GM19023 (cell line): ENCODE measurements around the gene CEP170B.
"Not testable (repeated sequence)": the region's sequence is repeated elsewhere in the genome, so short reads cannot be mapped to it uniquely, and the experiment has no call there.

Experiments used
- ATAC-seq: cut with Tn5 transposase; IDR thresholded peaks from one replicate; pipeline ENCODE4 v1.9.1; 2021; ENCODE audit warnings: mild to moderate bottlenecking, moderate library complexity; ENCODE audit not compliant: unreplicated experiment

Gene CEP170B

DNA sequence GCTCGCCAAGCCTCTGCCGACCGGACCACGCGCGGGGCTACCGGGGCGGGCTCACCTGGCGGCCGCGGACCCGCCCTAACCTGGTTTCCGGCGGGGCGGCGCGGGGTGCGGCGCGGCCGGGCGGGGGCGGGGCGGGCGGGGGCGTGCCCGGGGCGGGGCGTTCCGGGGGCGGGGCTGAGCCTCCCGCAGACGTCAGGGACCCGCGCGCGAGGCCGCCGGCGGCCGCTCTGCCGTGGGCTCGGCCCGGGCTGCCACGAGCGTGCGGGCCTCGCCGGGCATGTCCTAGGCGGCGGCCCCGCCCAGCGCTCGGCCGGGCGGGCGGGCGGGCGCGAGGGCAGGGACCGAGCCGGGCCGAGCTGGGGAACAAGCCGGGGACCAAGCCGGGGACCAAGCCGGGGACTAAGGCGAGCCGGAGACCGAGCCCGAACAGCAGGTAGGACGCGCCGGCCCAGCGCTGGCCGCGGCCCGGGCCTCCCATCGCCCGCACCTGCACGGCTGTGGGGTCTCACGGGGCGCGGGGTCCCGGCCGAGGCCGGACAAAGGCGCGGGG is at the start of gene CEP170B:
CEP170B (plus strand) TSS at position 188 of the 550 bp plus-strand sequence. CDS start 3,183 bp downstream, outside the sequence.
- no peak for ATAC-seq

DNA sequence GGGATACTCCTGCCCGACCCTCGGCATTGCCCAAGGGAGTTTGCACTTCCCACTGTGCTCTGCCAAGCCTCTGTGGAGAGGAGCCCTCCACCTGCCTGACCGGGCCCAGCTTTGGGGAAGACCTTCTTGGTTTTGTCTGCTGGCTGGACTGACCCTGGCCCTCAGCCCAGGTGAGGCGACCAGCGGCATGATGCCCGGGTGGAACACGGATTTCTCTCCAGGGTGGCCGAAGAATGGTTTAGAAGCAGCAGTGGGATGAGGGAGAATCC is 48.5 kb upstream of the CEP170B start:
- no peak for ATAC-seq

DNA sequence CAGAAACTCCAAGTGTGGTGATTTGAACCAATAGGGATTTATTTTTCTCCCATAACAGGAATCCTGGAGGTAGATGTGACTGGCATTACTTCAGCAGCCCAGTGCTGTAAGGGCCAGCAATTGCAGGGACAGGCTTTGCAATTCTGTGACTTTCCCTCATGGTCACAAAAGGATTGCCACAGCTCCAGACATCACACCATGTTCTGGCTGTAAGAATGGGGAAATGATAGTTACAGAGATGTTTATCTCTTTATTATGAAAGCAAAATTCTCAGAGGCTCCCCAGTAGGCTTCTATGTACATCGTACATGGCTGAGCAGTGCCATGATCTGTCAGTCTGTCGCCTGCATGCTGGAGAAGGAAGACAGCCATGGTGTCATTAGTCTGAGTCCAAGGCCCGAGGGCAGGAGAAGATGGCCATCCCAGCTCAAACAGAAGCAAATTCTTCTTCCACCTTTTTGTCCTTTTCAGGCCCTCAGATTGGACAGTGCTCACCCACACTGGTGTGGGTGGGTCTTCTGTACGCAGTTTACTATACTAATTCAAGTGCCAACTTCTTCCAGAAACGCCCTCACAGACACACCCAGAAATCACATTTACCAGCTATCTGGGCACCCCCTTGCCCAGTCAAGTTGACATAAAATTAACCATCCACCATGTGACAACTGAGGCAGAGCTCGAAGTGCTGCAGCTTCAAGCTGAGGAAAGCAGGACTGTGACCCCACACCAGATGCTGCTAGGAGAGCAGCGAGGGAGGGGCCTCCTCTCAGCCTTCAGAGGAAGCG is 46.9 kb upstream of the CEP170B start:
- no peak for ATAC-seq

DNA sequence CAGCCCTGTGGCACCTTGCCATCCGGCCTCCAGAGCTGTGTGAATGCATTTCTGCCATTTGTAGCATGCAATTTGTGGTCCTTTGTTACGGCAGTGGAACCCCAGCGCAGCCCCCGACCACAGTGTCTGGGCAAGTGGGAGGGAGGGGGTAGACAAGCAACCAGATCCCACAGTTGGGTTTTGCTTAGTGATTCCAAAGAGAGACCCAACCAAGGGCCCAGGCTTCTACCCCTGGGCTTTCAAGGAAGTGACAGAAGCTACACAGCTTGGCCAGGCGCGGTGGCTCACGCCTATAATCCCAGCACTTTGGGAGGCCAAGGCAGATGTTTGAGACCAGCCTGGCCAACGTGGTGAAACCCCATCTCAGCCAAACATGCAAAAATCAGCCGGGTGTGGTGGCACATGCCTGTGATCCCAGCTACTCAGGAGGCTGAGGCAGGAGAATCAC is 46.3 kb upstream of the CEP170B start:
- ATAC-seq, result no peak

DNA sequence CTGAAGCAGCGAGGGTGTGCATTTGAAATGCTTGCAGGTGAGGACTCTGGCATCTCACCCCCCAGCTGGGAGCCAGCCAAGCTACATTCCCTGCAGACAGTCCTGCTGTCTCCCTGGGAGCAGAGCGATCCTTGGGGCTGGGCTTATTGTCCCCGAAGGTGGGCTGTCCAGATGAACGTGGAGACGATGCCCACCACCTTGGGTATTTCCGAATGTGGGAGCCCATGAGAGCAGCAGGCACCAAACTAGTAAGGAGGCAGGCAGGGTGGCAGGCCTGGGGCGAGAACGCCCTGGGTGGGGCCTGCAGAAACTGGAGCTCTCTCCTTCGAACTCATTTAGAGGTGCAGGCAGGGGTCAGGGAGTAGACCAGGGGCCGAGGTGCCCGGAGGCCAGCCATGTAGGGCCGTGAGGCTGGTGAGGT is 45.7 kb upstream of the CEP170B start:
- ATAC-seq, result no peak

DNA sequence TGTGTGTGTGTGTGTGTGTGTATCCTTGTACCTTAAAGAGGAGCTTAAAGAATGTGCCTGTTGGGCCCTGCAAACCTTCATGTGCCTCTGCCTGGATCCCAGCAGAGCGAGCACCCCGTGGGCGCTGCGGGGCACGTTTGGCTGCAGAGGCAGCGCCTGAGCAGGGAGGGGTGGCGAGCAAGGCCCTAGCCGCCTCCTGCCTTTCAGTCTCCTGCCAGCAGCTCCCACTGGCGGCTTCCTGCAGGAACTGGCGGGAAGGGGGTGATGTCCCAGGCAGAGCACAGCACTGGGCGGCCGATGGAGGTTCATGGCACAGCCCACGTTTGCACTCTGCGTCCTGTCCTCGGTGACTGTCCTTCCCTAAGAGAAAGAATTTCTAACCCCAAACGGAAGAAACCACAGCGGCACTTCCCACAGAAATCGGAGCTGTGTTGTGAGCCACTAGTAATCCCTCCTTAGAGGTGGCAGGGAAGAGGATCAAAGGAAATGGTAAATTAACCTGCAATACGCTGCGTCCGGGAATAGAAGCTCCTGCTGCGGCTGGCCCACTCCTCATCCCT is 44.3 kb upstream of the CEP170B start:
- ATAC-seq, result no peak

DNA sequence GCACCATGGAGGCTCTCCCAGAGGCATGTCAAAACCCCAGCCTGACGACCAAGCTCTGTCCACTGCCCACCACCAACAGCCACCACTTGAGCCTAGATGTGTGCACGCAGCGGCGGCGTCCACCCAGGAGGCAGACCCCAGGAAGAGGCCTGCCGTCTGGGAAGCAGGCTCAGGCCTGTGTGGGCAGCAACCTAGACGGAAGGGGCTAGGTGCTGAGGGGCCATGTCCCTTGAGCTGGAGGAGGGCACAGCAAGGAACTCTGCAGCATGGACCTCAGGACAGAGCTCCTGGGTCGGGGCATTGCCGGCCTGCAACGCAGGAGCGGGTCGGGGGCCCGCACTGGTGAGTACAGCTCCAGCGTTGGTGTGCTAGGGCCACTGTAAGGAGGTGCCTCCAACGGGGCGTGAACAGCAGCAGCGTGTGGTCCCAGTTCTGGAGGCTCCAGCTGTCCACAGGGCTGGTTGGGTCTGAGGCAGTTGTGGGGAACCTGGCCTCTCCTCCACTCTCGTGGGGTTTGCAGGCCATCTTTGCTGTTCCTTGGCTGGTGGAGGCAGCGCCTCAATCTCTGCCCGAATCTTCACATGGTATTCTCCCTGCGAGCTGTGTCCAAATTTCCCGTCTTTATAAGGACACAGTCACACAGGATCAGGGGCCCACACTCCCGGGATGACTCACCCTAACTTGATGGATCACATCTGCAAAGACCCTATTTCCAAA is 43.7 kb upstream of the CEP170B start:
- no peak for ATAC-seq

DNA sequence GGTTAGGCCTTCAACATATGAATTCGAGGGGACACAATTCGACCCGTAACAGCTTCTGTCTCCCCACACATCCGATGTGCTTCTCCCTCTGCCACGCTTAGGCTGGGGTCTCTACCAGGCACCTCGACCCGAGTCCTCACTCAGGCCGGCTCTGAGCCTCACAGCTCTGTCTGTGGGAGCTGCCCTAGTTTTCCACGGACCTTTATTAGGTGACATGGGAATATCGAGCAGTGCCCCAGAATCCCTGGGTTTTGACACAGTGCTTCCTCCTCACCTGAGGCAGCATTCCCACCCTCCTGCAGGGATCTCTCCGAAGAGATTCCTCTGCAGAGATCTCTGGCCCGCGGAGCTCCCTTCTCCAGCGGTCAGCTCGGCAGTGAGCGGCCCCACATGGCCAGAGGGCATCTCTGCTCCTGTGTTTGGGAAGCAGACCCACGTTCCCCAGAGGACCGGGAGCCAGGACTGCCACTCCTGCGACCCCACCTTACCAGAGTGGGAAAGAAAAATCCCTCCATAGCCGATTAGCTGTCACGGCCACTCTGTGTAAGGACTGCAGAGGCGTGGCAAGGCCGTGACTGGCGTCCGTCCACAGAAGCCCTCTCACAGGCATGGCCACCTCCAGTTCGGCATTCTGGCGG is 43.0 kb upstream of the CEP170B start:
- no peak for ATAC-seq

DNA sequence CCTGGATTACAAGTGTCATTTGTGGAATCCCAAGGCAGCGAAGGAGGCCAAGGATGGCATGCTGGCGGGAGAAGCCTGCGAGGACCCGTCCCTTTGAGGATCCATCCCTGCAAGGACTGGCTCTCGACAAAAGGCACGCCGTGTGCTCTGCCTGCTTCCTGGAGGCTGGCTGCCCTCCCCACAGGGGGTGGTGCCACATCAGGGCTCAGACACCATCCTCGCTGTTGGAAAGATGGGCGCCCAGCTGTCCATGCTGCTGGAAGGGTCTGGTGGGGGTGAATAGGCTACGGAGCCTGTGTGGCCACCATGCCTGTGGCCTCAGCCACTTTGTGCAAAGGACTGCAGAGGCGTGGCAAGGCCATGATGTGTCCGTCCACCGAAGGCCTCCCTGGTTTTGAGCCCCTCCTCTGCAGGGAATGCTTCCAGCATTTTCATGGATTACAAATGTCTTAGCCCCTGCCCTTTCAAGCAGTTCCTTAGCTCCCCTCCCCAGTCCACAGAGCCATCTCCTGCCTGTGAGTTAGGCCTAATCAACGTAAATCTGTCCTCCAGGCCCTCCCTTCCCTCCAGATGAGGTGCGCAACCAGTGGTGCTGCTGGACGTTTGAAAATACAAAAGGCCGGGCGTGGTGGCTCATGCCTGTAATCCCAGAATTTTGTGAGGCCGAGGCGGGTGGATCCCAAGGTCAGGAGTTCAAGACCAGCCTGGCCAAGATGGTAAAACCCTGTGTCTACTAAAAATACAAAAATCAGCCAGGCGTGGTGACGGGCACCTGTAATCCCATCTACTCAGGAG is 42.0 kb upstream of the CEP170B start:
- no peak for ATAC-seq

DNA sequence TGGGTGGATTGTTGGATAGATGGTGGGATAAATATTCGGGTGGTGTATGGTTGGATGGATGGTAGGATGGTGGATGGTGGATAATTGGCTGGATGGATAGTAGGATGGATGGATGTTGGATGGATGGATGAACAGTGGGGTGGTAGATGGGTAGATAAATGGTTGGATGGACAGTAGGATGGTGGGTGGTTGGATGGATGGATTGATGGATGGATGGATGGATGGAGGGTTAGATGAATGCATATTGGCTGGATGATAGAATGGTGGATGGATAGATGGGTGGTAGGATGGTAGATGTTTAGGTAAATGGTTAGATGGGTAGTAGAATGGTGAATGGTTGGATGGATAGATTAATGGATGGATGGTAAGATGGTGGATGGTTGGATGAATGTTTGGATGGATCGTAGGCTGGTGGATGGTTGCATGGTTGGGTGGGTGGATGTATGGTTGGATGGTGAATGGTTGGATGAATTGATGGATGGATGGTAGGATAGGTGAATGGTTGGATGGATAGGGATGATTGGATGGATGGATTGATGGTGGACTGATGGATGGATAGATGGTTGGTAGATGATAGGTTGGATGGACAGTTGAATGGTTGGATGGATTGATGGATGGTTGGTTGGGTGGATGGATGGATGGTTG is 40.6 kb upstream of the CEP170B start:
- no peak for ATAC-seq

DNA sequence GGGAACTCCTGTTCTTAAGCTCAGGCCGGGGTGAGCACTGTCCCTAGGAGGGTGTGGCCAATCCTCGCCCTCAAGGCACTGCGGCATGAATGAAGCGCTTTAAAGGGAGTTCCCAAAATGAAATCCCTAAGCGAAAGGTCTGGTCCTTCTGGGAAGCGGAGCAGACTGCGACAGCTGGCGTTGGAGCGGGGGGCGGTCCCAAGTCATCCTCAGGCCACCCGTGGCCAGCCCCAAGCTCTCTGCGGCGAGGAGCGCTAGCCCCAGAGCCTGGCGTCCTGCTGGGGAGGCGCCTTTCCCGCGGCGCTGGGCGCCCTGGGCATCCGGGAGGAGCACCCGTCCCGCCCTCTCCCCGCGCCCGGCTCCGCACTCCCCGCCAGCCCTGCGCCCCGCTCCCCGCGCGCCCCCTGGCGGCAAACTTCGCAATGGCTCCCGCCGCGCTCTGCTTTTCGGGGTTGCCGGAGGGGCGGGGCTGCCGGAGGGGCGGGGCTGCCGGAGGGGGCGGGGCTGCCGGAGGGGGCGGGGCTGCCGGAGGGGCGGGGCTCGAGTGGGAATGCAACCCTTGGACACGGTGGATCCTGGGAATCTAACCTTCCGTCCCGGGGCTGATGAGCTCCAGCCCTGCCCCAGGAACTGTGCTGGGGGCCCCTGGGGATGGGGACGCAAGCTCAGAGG is 38.7 kb upstream of the CEP170B start:
- ATAC-seq, result peak; percentile 79

DNA sequence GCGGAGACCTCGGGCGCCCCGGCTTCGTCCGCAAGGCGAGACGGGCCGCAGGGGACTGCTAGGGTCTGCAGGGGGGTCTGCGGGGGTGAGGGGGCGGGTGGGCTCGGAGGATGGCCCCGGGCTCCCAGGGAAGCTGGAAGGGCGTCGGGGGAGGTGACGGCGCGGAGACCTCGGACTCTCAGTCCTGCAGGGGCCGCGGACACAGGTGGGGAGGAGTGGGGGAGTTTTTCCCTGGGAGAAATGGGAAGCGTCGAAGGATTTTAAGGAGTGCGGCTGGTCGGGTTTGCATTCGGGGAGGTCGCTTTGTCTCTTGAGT is 38.2 kb upstream of the CEP170B start:
- no peak for ATAC-seq

DNA sequence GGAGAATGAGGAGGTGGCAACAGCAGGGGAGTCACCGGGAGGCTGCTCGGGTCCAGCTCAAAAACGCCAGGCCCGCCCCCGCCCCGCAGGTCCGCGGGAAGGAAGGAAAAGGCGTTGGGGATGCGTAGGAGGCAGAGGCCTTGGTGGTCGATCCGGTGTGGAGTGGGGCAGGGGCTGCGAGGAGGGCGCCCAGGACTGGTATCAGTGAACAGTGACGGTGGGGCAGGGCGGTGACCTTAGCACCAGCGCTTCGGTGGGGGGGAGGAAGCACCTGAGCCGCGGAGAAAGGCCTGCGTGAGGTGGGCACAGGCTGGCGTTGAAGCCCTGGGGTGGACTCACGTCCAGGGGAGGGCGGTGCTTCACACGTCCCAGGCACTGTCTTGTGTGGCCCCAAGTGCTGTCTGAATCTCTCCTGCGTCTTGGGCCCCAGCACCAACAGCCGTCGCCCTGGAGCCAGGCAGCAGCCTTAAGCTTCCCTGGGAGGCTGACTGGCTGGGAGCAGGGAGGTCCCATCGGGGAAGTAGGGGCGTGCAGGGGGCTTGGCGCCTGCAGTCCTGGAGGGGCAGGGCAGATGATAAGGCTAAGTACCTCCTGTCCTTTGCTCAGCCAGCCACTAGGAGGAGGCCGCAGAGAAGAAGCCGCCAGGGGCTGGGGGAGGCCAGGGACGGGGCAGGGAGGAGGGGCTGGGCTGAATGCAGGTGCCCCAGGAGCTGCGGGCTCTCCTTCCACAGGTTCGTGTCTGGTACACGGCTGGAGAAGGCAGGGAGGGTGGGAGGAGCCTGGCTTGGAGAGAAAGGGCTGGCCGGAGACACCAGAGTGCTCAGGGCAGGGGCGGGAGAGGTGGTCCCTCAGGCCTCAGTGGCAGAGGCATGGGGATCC is 37.7 kb upstream of the CEP170B start:
- ATAC-seq, result no peak

DNA sequence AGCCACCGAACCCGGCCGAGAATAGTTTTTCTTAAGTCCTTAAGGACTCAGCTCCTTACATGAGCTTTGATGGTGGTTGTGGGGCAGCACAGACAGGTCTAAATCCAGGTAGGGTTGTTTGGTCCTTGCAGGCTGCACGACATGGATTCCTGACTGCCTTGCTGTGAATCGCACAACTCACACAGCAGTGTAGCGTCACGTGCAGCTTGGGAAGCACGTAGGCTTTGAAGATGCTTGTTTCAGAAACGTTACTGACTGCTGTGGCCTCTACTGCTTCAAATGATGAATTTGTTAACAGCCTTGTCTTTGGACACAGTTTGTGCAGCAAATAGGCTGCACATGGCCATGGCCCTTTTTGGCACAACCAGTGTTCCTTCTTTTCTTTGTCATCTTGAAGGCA is 34.3 kb upstream of the CEP170B start:
- ATAC-seq, result no peak

DNA sequence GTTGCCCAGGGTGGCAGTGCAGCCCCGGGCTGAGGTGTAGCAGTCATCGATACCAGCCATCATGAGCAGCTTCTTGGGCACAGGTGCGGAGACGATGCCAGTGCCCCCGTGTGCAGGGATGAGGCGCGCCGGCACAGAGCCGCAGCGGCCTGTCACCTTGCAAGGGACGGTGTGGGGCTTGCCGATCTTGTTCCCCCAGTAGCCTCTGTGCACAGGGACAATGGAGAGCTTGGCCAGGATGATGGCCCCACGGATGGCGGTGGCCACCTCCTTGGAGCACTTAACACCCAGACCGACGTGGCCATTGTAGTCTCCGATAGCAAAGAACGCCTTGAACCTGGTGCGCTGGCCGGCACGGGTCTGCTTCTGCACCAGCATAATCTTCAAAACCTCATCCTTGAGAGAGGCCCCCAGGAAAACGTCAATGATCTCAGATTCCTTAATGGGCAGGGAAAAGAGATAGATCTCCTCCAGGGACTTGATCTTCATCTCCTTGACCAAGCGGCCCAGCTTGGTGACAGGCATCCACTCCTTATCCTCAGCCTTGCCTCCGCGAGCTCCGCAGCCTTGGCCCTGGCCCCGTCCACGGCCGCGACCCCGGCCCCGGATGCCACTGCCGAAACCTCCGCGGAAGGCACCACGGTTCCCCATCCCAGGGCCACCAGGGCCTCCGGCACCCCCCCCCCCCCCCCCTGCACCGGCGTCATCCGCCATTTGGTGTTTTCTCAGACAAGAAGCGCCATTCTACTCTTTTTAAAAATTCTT is 28.7 kb upstream of the CEP170B start:
- not testable (repeated sequence) for ATAC-seq

DNA sequence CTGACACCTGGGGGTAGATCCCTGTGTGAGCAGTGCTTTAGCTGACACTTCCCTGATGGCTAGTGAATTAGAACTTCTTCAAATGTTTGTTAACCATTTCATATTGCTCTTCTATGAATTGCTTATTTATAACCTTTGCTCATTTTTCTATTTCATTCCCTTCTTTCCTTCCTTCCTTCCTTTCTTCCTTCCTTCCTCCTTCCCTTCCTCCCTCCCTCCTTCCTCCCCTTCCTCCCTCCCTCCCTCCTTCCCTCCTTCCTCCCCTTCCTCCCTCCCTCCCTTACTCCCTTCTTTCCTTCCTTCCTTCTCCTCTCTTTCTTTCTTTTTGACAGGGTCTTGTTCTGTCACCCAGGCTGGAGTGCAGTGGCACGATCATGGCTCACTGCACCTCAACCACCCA is 23.3 kb upstream of the CEP170B start:
- no peak for ATAC-seq

DNA sequence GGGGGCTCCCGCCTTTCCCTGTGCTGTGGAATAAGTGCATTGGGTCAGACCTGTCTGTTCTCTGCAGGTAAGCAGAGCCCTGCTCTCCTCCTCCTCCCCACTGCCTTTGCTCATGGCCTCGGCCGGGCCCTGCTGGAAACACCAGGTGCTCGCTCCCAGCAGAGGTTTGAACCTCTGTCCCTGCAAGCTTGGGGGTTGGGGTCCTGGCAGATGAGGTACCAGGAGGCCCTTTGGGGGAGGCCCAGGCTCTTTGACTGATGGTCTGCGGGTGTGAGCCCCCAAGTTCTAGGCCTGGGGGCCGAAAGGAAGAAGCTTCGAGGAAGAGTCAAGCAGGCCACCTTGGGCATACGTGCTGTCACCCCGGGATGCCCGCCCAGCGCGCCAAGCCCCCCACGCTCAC is 22.1 kb upstream of the CEP170B start:
- no peak for ATAC-seq
